ENCODE data around the gene OBP2B. TPM values are rescaled to one million over a fixed set of nuclear protein-coding genes. Genes with fewer than 3 reads are reported as not detected.
"Not testable (repeated sequence)": the region's sequence is repeated elsewhere in the genome, so short reads cannot be mapped to it uniquely, and the experiment has no call there.

OBP2B gene
- total RNA-seq, 1 experiment from 2014 or later: not detected

DNA sequence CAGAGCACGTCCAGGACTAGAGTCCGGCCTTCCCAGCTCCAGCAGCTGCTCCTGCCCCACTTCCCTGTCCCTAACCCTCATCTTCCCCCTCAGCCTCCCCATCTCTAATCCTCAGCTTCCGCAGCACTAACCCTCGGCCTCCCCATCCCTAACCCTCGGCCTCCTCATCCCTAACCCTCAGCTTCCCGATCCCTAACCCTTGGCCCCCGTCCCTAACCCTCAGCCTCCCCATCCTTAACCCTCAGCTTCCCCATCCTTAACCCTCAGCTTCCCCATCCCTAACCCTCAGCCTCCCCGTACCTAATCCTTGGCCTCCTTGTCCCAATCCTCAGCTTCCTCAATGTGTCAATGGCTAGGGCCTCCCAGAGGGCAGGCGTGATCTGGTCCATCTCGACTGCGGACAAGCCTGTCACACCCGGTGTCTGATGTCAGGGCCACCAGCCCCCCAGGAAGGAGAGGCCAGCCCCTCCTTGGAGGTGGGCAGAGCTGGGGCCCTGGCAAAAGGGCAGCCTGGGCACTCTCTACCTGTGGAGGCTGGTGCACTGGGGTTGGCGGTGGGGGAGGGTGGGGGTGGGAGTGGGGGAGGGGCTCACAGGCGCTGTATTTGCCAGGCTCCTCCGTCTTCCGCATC, 1.4 kb downstream of the OBP2B start:
- in situ Hi-C loops (cut with HindIII; ENCODE audit: low pct_unique_long_range_greater_than_20kb, low sequenced_read_pairs): no loop called here
- no peak for DNase-seq (ENCODE audit: low read depth, low spot score)

DNA sequence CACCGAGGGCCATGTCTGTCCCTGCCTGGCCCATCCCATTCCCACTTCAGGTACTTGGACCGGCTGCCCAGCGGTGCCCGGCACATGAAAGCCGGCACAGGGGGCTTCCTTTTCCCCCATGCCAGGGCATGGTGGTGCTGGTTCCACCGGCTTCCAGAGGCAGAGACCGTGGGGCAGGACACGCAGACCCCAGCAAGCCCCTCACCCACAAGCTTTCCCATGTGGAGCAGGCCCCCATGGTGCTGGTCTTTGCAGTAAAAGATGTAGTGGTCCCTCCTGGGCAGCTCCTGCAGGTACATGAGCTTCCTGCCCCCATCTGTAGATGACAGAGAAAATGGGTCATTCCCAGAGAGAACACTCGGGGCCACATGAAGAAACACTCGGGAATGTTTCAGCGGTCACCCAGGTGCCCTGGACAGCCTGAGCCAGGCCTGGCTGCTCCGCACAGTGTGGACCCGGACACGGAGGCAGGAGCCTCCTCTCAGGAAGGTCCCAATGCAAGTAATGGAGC, 2.0 kb downstream of the OBP2B start:
- DNase-seq (ENCODE audit: low read depth, low spot score): no peak
- in situ Hi-C loops (cut with HindIII; ENCODE audit: low pct_unique_long_range_greater_than_20kb, low sequenced_read_pairs): no loop called here

DNA sequence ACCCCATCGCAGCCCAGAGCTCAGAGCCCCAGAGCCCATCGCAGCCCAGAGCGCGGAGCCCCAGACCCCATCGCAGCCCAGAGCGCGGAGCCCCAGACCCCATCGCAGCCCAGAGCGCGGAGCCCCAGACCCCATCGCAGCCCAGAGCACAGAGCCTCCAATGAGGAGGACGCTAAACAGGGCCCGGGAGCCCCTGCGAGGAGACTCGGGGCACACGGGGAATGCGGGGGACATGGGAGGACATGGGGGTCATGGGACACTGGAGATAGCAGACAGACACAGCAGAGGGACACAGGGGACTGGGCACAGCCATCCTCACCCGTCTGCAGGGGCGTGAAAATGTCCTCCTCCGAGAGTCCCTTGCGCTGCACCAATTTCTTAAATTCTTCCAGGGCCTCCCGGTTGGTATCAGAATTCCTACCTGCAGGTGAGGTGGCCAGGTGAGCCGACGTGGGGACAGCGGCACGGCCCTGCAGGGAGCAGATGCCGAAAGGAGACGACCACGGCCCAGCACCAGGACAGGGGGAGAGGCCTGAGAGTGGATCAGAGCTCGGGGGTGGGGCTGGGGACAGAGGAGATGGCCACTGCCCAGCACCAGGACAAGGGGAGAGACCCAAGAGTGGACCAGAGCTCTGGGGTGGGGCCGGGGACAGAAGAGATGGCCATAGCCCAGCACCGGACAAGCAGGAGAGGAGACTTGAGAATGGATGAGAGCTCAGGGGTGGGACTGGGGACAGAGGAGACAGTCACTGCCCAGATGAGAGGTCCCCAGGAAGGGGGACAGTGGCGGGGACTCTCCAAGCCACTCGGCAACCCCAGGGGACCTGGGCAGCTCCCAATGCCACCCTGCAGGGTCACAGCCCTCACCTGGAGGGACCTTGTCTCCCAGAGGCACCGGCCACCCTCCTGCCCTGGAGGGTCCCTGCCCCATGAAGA, 2.8 kb downstream of the OBP2B start:
- no peak for DNase-seq (ENCODE audit: low read depth, low spot score)
- in situ Hi-C loops (cut with HindIII; ENCODE audit: low pct_unique_long_range_greater_than_20kb, low sequenced_read_pairs): no loop called here

DNA sequence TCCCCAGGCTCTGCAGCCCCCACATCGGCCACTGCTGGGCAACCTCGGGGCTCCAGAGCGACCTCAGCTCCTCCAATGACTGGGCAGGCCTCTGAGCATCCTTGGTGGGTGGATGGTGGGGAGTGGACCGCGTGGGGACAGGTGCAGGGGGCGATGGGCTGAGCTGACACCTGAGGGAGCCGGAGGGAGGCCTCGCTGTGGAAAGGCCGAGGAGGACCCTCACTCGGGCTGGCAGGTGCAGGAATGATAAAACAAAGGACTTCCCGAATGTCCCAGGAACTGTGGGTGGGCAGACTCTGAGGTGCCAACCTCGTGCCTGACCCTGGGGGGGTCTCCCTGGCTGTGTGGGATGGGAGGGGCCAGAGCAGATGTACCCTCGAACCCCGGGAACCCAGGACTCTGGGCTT, 3.6 kb downstream of the OBP2B start:
- in situ Hi-C loops (cut with HindIII; ENCODE audit: low pct_unique_long_range_greater_than_20kb, low sequenced_read_pairs); DNase-seq (ENCODE audit: low read depth, low spot score): not testable (repeated sequence)

DNA sequence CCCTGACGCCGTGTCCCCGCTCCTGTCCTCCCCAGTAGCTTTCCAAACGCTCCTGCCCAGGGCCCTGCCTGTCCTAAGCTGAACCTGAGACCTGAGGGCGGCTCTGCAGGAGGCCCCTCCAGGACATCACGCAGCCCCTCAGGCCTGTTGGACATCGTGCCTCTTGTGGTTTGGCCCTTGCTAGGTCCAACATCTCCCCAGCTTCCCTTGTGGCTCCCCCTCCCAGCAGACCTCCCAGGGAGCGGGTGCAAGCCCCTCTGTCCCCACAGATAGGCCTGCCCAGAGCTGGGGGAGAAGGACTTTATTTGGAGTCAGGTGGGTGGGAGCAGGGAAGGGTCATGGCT, 4.1 kb downstream of the OBP2B start:
- DNase-seq (ENCODE audit: low read depth, low spot score): no peak
- in situ Hi-C loops (cut with HindIII; ENCODE audit: low pct_unique_long_range_greater_than_20kb, low sequenced_read_pairs): no loop called here

DNA sequence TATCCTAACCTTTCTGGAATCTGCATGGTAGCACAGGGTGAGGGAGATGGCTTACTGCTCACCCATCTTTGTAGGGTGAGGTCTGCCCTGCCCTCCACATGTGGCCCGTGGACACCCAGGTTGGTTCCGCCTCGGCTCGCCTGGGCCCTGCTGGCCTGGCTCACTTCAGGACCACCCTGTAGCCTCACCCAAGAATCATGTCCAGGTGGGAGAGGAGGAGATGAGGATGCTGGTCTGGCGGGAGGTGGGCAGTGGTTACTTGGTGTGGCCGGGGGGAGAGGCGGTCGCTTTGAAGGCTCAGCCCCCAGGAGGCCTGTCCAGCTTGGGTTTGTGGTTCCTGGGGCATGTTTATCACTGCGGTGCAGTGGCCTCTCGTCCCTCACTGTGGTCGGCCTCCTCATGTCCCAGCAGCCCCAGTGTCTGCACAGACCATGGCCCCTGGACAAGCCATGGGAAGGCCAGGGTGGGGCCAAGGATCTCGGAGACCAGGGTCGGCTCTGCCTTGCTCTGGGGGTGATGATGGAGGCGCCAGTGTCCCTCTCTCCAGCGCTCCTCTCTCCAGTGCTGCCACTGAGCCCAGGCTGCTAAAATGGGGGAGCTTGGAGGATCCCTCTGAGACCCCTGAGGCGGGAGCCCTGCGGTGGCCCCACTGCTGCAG, 4.6 kb downstream of the OBP2B start:
- in situ Hi-C loops (cut with HindIII; ENCODE audit: low pct_unique_long_range_greater_than_20kb, low sequenced_read_pairs): no loop called here
- DNase-seq (ENCODE audit: low read depth, low spot score): no peak

DNA sequence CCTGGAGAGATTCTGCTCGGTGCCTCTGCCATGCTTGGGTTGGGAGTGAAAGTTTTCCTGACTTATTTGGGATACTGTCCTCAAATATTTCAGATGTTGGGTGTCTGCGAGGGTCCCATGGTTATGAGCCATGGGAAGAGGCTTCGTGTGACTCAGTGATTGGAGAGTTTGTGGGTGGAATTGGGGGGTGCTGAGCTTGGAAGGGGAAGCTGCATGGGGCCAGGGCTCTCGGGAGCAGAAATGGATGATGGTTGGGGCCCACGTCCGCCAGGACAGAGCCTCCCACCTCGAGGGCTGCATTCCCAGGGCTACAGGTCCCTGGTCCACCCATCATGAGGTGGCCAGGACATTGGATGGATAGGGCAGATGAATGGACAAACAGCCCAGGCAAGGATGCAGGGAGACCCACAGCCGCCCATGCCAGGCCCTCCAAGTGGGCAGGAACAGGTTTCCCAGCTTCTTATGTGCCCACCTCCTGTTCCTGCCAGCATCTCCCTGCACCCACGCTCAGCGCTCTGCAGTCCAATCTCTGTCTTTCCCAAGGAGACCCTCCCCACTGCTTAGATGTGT, 5.5 kb downstream of the OBP2B start:
- no peak for DNase-seq (ENCODE audit: low read depth, low spot score)
- in situ Hi-C loops (cut with HindIII; ENCODE audit: low pct_unique_long_range_greater_than_20kb, low sequenced_read_pairs): no loop called here

DNA sequence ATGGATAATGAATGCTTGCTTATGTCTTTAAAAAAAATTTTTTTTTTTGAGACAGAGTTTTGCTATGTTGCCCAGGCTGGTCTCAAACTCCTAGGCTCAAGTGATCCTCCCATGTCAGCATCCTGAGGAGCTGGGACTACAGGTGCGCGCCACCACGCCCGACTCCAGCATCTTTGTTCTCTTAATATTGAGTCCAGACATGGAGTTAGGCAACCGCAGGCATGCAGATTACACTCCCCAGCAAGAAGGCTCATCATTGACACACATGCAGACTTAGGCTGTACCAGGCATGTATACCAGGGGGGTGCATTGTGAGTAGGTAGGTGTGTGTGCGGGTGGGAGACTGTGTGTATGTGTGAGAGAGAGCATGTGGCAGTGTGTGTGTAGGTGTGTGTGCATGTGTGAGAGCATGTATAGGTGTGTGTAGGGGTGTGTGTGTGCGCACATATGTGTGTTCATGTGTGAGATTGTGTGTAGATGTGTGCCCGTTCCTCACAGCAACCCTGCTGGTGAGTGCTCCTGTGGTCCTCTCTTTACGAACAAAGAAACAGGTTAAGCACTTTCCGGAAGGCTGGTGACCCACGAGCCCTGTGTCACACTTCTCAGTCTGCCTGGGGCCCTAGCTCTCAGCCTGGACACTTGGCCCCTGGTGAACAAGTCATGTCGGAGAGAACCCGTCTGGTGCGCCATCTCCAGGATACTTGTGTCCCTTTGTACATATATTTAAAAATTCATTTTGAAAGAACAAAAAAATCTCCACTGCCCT, 6.2 kb downstream of the OBP2B start:
- in situ Hi-C loops (cut with HindIII; ENCODE audit: low pct_unique_long_range_greater_than_20kb, low sequenced_read_pairs): no loop called here
- no peak for DNase-seq (ENCODE audit: low read depth, low spot score)

DNA sequence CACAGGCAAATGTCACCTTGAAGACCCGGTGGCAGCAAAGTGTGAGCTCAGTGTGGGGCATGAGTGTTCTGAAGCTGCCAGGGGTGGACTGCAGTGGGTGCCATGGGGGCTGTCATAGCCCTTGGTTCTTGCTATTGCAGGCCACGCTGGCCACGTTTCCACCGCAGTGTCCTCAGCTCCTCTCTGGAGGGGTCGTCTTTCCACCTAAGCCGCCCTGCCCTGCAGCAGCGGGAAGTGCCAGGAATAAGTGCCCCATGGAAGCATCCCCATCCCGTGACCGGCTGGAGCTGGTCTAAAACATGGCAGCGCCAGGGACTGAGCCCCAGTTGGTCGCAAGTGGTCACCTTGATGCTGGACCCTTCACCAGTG, 6.9 kb downstream of the OBP2B start:
- in situ Hi-C loops (cut with HindIII; ENCODE audit: low pct_unique_long_range_greater_than_20kb, low sequenced_read_pairs): no loop called here
- no peak for DNase-seq (ENCODE audit: low read depth, low spot score)

DNA sequence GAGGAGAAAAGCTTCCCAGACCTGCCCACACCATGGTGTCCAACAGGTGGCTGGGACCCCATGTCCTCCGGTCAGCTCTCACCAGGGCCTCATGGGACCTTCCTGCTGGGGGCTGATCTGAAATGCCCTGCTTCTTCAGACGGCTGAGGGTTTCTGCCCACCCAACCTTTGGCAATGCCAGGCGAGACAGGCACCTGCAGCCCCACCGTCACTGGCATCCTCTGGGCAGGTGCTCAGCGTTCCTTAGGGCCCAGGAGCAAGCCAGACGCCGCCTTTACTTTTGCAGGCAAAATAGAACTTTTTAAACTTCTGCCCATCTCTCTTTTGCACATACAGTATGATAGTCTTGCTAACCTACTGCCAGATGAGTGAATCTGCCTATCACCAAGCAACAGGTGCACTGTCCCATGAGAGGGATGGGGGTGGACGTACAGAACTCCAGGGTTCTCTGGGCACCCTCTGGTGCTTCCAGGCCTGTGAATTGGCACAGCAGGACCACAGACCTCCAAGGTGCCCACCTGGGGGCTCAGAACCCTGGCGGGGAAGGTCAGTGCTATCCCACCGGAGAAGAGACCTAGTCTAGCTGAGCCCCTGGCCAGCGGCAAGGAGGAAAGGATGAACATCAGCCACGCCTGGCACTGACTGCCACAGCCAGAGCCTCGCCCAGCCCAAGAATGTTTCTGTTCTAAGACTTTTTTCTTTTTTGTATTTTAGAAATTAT, 7.5 kb downstream of the OBP2B start:
- DNase-seq (ENCODE audit: low read depth, low spot score): no peak
- in situ Hi-C loops (cut with HindIII; ENCODE audit: low pct_unique_long_range_greater_than_20kb, low sequenced_read_pairs): no loop called here

DNA sequence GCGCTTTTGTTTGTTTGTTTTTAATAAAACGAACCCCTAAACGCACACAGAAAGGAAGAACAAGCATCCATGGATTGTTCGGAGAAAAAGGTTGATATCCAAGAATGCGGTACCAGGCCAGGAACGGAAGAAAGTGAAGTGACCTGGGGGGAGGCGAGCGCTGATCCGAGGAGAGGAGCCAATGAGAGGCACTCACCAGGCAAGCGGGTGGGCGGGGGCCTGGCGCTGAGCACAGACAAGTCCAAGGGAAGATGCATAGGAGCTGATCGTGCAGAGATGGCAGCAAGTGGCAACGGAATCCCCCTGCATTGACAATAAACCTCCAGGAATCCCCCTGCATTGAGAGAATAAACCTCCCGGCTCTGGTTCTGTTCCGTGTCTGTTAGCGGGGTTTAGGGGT, 8.4 kb downstream of the OBP2B start:
- in situ Hi-C loops (cut with HindIII; ENCODE audit: low pct_unique_long_range_greater_than_20kb, low sequenced_read_pairs): no loop called here
- no peak for DNase-seq (ENCODE audit: low read depth, low spot score)

DNA sequence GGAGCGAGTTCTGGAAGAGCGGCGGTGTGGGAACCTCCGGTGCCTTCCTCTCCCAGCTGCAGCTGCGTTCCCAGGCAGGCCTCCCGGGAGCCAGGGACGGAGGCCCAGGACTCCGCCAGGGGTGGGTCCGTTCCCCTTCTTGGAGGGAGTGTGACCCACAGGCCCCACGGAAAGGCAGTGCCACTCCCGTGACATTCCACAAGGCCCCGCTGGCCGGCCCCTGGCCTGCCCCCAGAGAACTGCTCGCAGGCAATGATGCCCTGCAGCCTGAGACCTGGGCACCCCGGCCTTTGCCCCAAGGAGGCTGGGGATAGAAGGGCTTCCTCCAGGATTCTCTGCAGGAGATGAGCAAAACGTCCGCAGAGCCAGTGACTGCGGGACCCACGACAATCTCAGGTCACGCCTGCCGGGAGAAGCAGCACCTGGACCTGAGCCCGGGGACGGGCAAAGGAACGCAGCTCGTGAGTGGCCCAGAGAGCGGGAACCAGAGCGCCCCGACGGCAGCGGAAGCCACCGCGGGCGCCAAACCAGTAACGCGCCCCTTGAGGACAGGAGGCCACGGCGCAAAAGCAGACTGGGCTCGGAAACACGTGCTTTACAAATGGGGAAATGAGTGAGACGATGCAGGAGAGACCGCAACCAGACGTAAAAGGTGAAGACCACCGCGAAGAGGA, 9.3 kb downstream of the OBP2B start:
- in situ Hi-C loops (cut with HindIII; ENCODE audit: low pct_unique_long_range_greater_than_20kb, low sequenced_read_pairs): no loop called here
- DNase-seq (ENCODE audit: low read depth, low spot score): no peak

DNA sequence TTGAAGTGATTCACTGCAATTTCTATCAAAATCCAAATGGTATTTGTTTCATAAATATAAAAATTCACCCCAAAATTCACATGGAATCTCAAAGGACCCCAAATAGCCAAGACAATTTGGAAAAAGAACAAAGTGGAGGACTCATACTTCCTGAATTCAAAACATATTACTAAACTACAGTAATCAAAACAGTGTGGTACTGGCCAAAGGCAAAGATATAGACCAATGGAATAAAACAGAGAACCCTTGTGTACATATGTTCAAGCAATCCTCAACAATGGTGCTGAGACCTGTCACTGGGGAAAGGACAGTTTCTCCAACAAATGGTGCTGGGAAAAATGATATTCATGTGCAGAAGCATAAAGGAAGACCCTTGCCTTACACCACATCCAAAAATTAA, 14.0 kb downstream of the OBP2B start:
- no peak for DNase-seq (ENCODE audit: low read depth, low spot score)
- in situ Hi-C loops (cut with HindIII; ENCODE audit: low pct_unique_long_range_greater_than_20kb, low sequenced_read_pairs): no loop called here

DNA sequence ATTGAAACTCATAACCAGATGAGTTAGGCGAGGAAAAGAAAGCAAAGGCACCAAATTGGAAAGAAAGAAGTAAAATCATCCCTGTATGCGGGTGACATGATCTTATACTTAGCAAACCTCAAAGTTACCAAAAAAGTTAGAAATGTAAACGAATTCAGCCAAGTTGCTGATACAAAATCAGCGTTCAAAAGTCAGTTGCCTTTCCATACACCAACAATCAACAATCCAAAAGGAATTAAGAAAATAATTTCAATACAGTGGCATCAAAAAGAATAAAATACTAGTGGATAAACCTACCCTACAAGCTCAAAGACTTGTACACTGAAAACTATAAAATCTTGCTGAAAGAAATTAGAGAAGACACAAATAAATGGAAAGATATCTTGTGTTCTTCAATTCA, 14.5 kb downstream of the OBP2B start:
- no peak for DNase-seq (ENCODE audit: low read depth, low spot score)
- in situ Hi-C loops (cut with HindIII; ENCODE audit: low pct_unique_long_range_greater_than_20kb, low sequenced_read_pairs): no loop called here

DNA sequence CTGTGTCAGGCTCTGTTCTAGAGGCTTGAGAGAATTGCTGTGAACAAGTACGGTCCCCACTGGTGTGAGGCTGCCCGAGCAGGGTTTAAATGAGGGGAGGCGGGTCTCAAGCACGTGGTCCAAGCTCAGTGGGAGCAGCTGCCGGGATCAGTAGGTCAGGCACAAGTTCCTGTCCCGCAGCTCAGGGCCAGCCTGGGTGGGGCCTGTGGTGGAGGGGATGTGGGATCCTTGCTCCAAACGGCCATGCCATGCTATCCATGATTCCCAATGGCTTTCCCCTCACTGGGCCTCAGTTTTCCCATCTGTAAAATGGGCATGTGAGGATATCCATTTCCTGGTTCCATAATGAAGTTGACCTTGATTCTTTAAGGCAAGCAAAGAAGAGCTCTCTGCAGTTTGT, 17.1 kb downstream of the OBP2B start:
- in situ Hi-C loops (cut with HindIII; ENCODE audit: low pct_unique_long_range_greater_than_20kb, low sequenced_read_pairs): no loop called here
- no peak for DNase-seq (ENCODE audit: low read depth, low spot score)

DNA sequence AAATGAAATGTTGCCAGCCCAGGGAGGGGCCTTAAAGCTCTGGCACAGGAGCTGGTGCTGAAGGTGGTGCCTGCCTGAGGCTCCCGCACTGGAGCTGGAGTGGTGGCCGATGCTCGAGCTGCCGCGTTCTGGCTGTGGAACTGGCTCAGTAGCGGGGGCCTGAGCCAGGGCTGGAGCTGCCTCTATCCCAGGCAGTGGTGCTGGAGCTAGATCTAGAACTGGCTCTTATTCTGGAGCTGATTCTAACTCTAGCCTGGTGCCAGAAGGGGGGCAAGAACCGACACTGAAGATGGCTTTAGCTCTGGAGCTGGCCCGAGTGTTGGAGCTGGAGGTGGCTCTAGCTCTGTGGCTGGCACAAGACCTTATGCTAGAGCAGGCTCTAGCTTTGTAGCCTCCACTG, 19.2 kb downstream of the OBP2B start:
- no peak for DNase-seq (ENCODE audit: low read depth, low spot score)
- in situ Hi-C loops (cut with HindIII; ENCODE audit: low pct_unique_long_range_greater_than_20kb, low sequenced_read_pairs): no loop called here

DNA sequence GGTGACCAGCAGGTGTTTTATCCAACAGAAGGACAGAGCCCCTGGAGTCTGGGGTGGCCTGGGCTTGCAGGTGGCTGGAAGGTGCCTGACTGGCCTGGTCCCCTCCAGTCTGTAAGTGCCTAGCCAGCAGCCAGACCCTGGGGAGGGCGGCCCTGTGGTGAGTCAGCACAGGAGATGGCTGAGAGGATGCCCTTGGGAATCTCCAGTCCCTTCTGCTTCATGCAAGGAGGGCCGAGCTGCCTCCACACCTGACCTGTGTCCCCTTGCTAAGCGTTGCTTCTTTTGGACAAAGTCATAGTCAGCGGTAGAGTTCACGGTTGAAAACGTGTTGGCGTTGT, 20.2 kb downstream of the OBP2B start:
- no peak for DNase-seq (ENCODE audit: low read depth, low spot score)
- in situ Hi-C loops (cut with HindIII; ENCODE audit: low pct_unique_long_range_greater_than_20kb, low sequenced_read_pairs): no loop called here

Data from SK-MEL-5 (cell line).